Endothelial cell (in vitro differentiated cells): ENCODE data around the gene MCM8. TPM values are rescaled to one million over a fixed set of nuclear protein-coding genes. Genes with fewer than 3 reads are reported as not detected.
"Not testable (repeated sequence)": the region's sequence is repeated elsewhere in the genome, so short reads cannot be mapped to it uniquely, and the experiment has no call there.

Experiments used
- DNase-seq: peaks from one replicate; pipeline ENCODE4 v3.0.0; 2021; ENCODE audit warnings: low spot score
- H3K27ac Mint-ChIP-seq: one replicate; pipeline ENCODE4 v1.8.0; 2021; ENCODE audit warnings: mixed read lengths, inconsistent platforms; ENCODE audit not compliant: unreplicated experiment
- H3K27me3 Mint-ChIP-seq: one replicate; pipeline ENCODE4 v1.8.0; 2021; ENCODE audit warnings: mild to moderate bottlenecking, moderate library complexity, mixed read lengths, inconsistent platforms; ENCODE audit not compliant: unreplicated experiment
- H3K36me3 Mint-ChIP-seq: one replicate; pipeline ENCODE4 v1.8.0; 2021; ENCODE audit warnings: mild to moderate bottlenecking, low read depth, mixed read lengths, inconsistent platforms; ENCODE audit not compliant: unreplicated experiment
- H3K4me1 Mint-ChIP-seq: one replicate; pipeline ENCODE4 v1.8.0; 2021; ENCODE audit warnings: mild to moderate bottlenecking, mixed read lengths, inconsistent platforms; ENCODE audit not compliant: unreplicated experiment
- H3K4me3 Mint-ChIP-seq: one replicate; pipeline ENCODE4 v1.8.0; 2021; ENCODE audit warnings: mild to moderate bottlenecking, mixed read lengths, inconsistent platforms; ENCODE audit not compliant: unreplicated experiment
- H3K9me3 Mint-ChIP-seq: one replicate; pipeline ENCODE4 v1.8.0; 2021; ENCODE audit warnings: mixed read lengths, inconsistent platforms; ENCODE audit not compliant: unreplicated experiment
- total RNA-seq: library from RNA; stranded (reverse); fragmentation: NEBNext Ultra II Directional; extraction: Animal tissue kit (Norgen Biotek cat#: 25700); gene quantifications from one replicate; pipeline ENCODE4 v1.2.1, GENCODE V29; 2021; ENCODE audit not compliant: unreplicated experiment
- TF ChIP-seq, protein P1 (sequence below): fragments of 200-600 bp; sonication (generic); IDR thresholded peaks from one replicate; pipeline ENCODE4 v1.5.0; 2021; ENCODE audit warnings: antibody characterized with exemption; ENCODE audit not compliant: unreplicated experiment

MCM8 gene
- total RNA-seq, 1 donor from 2014 or later: 8.2 TPM

DNA sequence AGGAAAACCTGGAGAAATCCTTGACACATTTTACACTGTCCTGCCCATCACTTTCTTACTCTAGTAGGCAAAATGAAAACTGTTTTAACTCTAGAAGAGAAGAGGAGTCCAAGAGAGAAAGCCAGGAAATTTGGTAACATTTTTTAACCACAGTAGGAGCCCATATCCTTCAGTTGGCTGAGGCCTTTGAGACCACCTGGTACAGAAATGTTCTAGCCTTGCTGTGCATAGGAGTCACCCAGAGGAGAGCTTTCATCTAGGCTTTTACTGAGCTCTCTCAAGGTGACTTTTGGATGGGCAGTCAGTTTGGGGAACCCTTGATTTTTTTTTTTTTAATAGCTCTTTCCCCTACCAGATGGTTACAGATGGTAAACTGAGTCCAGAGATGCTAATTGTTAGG lies 78.4 kb downstream of the MCM8 start:
- no peaks in the 10 kb centered on the region for H3K27me3 Mint-ChIP-seq

GRCh38 chr20:6029538-6029937 lies 79.1 kb downstream of the MCM8 start:
- no peaks in the 10 kb centered on the region for H3K9me3 Mint-ChIP-seq
- DNase-seq: no peak
- no peaks in the 10 kb centered on the region for H3K27me3 Mint-ChIP-seq
- no peak overlapping the region for H3K4me3 Mint-ChIP-seq
- peaks cover 16% of the 10 kb centered on the region for H3K4me1 Mint-ChIP-seq
- peaks cover 14% of the 10 kb centered on the region for H3K36me3 Mint-ChIP-seq
- H3K27ac Mint-ChIP-seq: no peak overlapping the region
- TF ChIP-seq, protein P1, sequence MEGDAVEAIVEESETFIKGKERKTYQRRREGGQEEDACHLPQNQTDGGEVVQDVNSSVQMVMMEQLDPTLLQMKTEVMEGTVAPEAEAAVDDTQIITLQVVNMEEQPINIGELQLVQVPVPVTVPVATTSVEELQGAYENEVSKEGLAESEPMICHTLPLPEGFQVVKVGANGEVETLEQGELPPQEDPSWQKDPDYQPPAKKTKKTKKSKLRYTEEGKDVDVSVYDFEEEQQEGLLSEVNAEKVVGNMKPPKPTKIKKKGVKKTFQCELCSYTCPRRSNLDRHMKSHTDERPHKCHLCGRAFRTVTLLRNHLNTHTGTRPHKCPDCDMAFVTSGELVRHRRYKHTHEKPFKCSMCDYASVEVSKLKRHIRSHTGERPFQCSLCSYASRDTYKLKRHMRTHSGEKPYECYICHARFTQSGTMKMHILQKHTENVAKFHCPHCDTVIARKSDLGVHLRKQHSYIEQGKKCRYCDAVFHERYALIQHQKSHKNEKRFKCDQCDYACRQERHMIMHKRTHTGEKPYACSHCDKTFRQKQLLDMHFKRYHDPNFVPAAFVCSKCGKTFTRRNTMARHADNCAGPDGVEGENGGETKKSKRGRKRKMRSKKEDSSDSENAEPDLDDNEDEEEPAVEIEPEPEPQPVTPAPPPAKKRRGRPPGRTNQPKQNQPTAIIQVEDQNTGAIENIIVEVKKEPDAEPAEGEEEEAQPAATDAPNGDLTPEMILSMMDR: no peak

More for the DNA sequence above, 78.4 kb downstream of the MCM8 start:
- H3K27ac Mint-ChIP-seq: no peak overlapping the region
- H3K36me3 Mint-ChIP-seq: peaks cover 22% of the 10 kb centered on the region
- H3K4me3 Mint-ChIP-seq: no peak overlapping the region
- no peaks in the 10 kb centered on the region for H3K9me3 Mint-ChIP-seq
- no peak for DNase-seq
- TF ChIP-seq, protein P1: no peak
- peaks cover 8% of the 10 kb centered on the region for H3K4me1 Mint-ChIP-seq

- no peak for DNase-seq
- peaks cover 4% of the 10 kb centered on the region for H3K36me3 Mint-ChIP-seq
- TF ChIP-seq, protein P1: no peak
- H3K27ac Mint-ChIP-seq: no peak overlapping the region
- no peak overlapping the region for H3K4me3 Mint-ChIP-seq
- H3K9me3 Mint-ChIP-seq: no peaks in the 10 kb centered on the region
- H3K4me1 Mint-ChIP-seq: peaks cover 19% of the 10 kb centered on the region
- H3K27me3 Mint-ChIP-seq: peaks cover 2% of the 10 kb centered on the region
These were observed 80.1 kb downstream of the MCM8 start for GRCh38 chr20:6030453-6031080.

DNA sequence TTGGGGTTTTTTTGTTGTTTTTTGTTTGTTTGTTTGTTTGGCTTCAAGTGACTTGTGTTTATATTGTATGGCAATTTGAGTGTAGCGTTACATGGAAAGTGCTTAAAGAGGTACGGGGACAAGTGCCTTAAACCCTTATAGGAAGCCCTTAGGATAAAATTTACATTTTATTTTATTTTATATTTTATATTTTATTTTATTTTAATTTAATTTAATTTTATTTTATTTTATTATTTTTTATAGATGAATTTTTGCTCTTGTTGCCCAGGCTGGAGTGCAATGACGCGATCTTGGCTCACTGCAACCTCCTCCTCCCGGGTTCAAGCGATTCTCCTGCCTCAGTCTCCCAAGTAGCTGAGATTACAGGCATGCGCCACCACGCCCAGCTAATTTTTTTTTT lies 82.5 kb downstream of the MCM8 start:
- H3K4me1 Mint-ChIP-seq: peaks cover 19% of the 10 kb centered on the region
- not testable (repeated sequence) for DNase-seq, H3K9me3 Mint-ChIP-seq, H3K4me3 Mint-ChIP-seq, H3K27me3 Mint-ChIP-seq, H3K36me3 Mint-ChIP-seq, H3K27ac Mint-ChIP-seq

DNA sequence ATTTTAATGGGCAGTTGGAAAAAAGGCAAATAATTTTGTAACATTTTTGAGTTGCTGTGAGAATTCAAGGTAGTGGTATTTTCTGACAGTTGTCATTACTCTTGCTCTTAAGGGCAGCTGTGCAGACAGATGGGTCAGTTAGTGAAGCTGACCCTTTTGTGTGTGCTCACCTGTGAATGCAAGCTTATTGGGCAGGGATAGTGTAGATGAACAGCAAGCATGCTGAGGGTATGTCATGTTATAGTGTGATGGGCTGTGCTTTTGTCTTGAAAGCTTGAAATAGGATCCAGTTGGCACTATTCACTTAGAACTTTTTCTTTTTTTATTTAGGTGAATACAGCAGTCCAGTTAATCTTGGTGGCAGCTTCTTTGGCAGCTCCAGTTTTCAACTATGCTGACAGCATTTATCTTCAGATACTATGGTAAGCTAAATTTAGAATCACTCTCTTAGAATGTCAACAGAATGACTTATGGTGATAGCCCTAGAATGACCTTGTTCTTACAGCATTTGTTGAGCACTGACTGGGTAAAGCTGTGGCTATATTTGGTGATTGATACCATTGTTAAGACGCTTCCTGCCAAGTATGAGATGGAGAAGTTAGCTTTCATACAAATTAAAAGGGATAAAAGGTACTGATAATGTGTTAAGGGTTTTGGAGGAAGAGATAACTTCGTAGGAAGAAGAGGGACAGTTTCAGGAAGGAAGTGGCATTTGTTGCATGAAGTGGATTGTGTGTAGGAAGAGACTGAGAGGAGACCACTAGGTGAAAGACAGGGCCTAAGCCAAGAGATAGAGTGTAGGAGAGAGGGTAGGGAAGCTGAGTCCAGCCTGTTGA lies 83.9 kb downstream of the MCM8 start:
- Mint-ChIP-seq H3K27ac (peak overlapping the region; percentile 6), H3K4me1 (peaks cover 19% of the 10 kb centered on the region), H3K4me3 (no peak overlapping the region), H3K9me3 (no peaks in the 10 kb centered on the region), H3K27me3 (peaks cover 2% of the 10 kb centered on the region), H3K36me3 (peaks cover under 1% of the 10 kb centered on the region)
- TF ChIP-seq, protein P1: no peak
- no peak for DNase-seq
